ENCODE results near the gene CLEC11A. TPM values are rescaled to one million over a fixed set of nuclear protein-coding genes. Genes with fewer than 3 reads are reported as not detected.
"Not testable (repeated sequence)": the region's sequence is repeated elsewhere in the genome, so short reads cannot be mapped to it uniquely, and the experiment has no call there.

Gene CLEC11A
- total and polyA plus RNA-seq, 4 donors, result 2.4 to 11.0 (median 5.5) TPM

- WGBS, result 64% methylated on average over 5 of the region's 5 CpGs
- Histone ChIP-seq H3K27me3 (ENCODE audit: control insufficient read depth in 4 of 4, insufficient read depth in 4 of 4, low read length in 3 of 4) (no peaks in the 10 kb centered on the region), H3K4me3 (ENCODE audit: low read depth in 1 of 3, low read length in 3 of 3) (no peak overlapping the region), H3K27ac (ENCODE audit: low read depth in 1 of 2, low read length in 2 of 2) (no peak overlapping the region), H3K4me1 (ENCODE audit: control insufficient read depth in 4 of 4, insufficient read depth in 4 of 4, low read length in 3 of 4) (no peaks in the 10 kb centered on the region), H3K9ac (ENCODE audit: low read depth in 1 of 2, low read length in 2 of 2) (no peak overlapping the region), H3K9me3 (ENCODE audit: control insufficient read depth in 4 of 4, low read length in 3 of 4) (no peaks in the 10 kb centered on the region), H3K36me3 (ENCODE audit: control insufficient read depth in 4 of 4, insufficient read depth in 3 of 4, low read depth in 1 of 4, low read length in 3 of 4) (no peaks in the 10 kb centered on the region)
- TF ChIP-seq YY1 (IDR thresholded peaks at IDR 0.05), result no peak
- no peak for TF ChIP-seq FOXA1 (IDR thresholded peaks at IDR 0.05)
- TF ChIP-seq NR2F2 (IDR thresholded peaks at IDR 0.05), result no peak
- TF ChIP-seq CTCF (IDR thresholded peaks at IDR 0.05; ENCODE audit: low read depth, low read length, missing input control), result no peak
- TF ChIP-seq JUND (IDR thresholded peaks at IDR 0.05), result no peak
- no peak for TF ChIP-seq EGR1 (IDR thresholded peaks at IDR 0.05; ENCODE audit: low read depth in 2 of 2)
- no peak for TF ChIP-seq RXRA (IDR thresholded peaks at IDR 0.05)
- TF ChIP-seq TAF1 (conservative IDR thresholded peaks at IDR 0.05), result no peak
- TF ChIP-seq REST (IDR thresholded peaks at IDR 0.05), result no peak
- TF ChIP-seq RAD21 (IDR thresholded peaks at IDR 0.05), result no peak
- TF ChIP-seq ZBTB33 (IDR thresholded peaks at IDR 0.05), result no peak
- no peak for TF ChIP-seq SP1 (IDR thresholded peaks at IDR 0.05)
- TF ChIP-seq HNF4G (IDR thresholded peaks at IDR 0.05), result no peak
- no peak for TF ChIP-seq GABPA (IDR thresholded peaks at IDR 0.05 in 1 of 2, conservative IDR thresholded peaks at IDR 0.05 in 1 of 2)
- TF ChIP-seq FOXA2 (IDR thresholded peaks at IDR 0.05), result no peak
- DNase-seq (ENCODE audit: low spot score), result no peak
Measured at GRCh38 chr19:50768277-50768676, 45.1 kb downstream of the CLEC11A start.

- H3K4me3 ChIP-seq (ENCODE audit: low read depth in 1 of 3, low read length in 3 of 3); DNase-seq (ENCODE audit: low spot score); H3K36me3 ChIP-seq (ENCODE audit: control insufficient read depth in 4 of 4, insufficient read depth in 3 of 4, low read depth in 1 of 4, low read length in 3 of 4); H3K9me3 ChIP-seq (ENCODE audit: control insufficient read depth in 4 of 4, low read length in 3 of 4); H3K27ac ChIP-seq (ENCODE audit: low read depth in 1 of 2, low read length in 2 of 2); H3K9ac ChIP-seq (ENCODE audit: low read depth in 1 of 2, low read length in 2 of 2); H3K27me3 ChIP-seq (ENCODE audit: control insufficient read depth in 4 of 4, insufficient read depth in 4 of 4, low read length in 3 of 4); H3K4me1 ChIP-seq (ENCODE audit: control insufficient read depth in 4 of 4, insufficient read depth in 4 of 4, low read length in 3 of 4): not testable (repeated sequence)
- WGBS, result 70% methylated on average over 2 of the region's 2 CpGs
Measured at GRCh38 chr19:50770164-50770563, 47.0 kb downstream of the CLEC11A start, which contains the start of gene GPR32. TSS of gene GPR32 (plus strand) at chr19:50770464. CDS start at chr19:50770601, 137 bp downstream.

Data from liver (tissue), 9 donors.